Right renal cortex interstitium (tissue), 3 donors: Measurements from ENCODE around the gene GJB6. TPM values are rescaled to one million over a fixed set of nuclear protein-coding genes. Genes with fewer than 3 reads are reported as not detected.
A peak's percentile ranks its signal among the peaks of the same experiment; 100 is the strongest.

ENCODE experiments used
- DNase-seq, 3 donors: peaks; one replicate each; pipeline ENCODE4 v3.0.0-alpha.2; 2013; ENCODE audit warnings: low read depth in 3 of 3, low spot score in 2 of 3
- polyA plus RNA-seq, 3 donors: library from polyadenylated mRNA; unstranded; fragments of 120-200 nt; gene quantifications; one replicate each; pipeline ENCODE4 v1.2.1, GENCODE V29; 2013; ENCODE audit not compliant: insufficient read length in 3 of 3

GJB6 gene
- polyA plus RNA-seq, 3 donors: 1.9 to 3.3 (median 2.6) TPM

DNA sequence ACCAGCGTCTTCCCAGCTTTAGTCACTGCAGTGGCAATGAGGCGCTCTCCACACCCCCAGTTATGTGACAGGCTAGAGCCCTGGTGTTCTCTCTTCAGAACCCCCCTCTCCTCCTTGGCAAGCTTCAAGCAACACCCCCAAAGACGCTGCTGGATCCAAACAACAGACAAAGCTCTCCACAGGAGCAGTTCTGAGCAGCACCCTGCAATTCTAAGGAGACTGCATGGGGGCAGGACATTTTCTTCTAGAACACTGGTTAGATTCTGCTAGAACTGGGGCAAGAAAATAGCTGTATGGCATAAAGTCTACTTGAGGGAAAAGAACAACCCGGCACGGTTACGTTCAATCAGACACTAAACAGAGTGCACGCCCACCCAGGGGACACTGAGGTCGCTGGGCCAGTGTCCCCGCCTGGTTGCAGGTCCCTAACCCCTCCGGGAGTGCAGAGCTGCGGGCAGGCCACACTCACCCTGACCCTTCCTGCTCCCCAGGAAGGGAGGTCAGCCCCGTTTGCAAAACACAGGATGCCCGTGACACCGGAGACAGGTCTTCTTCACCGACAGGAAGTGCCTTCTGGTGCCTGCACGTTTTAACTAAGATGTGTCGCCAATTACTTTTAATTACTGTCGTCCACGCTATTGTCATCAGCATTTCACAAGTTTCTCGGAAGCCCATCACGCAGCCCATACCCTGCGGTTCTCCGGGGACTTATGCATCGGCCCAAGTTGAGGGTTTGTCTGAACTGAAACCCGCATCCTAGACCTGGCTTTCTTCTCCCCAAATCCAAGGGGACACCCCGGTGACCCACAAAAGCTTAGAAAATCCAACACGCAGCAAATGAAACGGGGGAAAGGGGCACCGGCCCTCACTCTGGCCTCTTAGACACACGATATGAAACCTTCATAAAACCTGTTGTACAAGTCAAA is 943 bp downstream of the GJB6 start:
- no peak for DNase-seq

DNA sequence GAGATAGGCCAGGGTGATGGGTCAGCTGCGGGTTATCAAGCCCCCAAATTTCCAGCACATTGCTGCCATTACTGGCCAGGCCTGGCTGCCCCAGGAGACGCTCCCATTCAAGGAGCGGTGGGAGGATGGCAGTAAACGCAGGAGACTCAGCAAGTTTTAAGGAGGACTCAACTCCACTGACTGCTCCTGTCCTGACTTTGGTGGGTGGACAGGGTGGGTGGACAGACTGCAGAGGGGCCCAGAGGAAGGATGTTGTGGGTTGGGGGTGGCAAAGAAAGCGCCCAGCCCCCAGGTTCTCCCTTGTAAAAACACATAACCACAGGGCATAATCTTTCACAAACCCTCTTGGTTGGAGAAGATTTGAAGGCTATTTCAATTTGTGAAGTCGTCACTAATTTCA is 4.4 kb downstream of the GJB6 start:
- no peak for DNase-seq

DNA sequence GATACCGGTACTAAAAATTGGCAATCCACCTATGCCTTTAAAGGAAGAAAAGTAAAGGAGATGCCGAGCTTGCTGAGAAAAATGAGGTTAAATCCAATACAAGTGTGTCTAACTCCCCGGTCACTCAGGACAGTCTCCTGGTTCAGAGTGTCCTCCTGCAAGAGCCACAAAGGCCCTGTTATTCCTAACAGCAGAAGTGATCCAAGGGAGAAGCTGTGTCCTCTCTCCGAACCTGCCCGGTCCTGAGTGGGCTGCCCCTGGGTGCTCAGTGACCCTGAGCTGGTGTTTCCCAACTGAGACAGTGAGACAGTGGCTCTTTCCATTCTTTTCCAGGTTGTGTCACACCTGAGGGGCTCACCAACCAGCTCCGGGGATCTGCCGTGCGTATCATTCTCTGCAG is 4.8 kb downstream of the GJB6 start:
- DNase-seq: no peak

DNA sequence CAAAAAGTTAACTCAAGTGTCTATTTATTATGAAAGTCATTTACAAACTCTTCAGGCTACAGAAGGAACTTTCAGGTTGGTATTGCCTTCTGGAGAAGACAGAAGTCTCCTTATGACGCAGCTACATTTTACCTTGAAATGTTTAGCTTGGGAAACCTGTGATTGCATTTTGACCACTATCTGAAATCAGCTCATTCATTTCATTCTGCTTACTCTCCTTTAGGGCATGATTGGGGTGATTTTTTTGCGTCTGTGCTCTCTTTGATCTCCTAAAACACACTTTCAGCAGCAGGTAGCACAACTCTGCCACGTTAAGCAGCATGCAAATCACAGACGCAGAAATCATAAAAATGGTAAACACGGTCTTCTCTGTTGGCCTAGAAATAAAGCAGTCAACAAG is 9.6 kb downstream of the GJB6 start:
- no peak for DNase-seq

DNA sequence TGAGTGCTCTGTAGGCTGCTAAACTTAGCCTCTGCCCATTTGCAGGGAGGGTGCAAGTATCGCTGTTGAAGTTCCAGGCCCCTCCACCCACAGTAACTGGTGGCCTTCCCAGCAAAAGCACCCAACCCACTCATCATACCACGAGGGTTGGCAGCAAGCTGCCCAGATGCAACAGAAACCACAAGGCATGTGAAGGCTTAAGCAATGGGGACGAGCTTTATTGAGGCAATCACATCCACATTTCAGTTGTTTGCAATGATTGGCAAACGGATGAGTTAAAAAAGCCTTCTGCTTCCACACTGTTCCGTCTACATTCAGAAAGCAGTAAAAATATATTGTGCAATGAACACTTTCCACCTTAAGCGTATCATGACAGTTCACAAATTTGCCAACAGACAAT is 10.3 kb downstream of the GJB6 start:
- DNase-seq: no peak

DNA sequence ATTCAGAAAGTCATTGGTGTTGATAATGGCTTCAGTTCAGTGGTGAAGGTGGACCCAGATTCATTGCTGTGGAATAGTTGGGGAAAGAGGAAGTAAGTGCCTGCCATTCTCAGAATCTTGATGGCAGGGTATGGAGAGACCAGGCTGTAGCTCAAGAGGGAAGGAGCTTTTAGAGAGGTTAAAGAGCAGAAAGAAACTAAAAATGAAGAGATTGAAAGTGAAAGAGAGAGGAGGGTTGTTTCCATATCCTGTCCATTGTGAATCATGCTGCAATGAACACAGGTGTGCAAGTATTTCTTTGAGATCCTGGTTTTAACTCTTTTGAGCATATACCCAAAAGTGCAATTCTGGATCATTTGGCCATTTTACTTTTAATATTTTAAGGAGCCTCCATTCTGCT is 12.5 kb downstream of the GJB6 start:
- no peak for DNase-seq

DNA sequence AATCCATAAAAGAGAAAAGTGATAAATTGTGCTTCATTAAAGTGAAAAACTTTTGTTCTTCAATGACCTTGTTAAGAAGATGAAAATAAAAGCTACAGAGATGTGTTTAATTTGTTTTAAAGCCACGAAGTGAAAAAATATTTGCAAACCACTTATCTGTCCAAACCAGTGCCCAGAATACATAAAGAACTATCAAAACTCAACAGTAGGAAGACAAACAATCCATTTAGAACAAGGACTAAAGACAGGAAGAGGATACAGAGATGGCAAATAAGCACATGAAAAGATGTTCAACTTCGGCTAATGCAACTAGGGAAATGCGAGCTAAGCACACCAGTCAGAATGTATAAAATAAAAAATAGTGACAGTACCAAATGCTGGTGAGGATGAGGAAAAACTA is 15.0 kb downstream of the GJB6 start:
- no peak for DNase-seq

DNA sequence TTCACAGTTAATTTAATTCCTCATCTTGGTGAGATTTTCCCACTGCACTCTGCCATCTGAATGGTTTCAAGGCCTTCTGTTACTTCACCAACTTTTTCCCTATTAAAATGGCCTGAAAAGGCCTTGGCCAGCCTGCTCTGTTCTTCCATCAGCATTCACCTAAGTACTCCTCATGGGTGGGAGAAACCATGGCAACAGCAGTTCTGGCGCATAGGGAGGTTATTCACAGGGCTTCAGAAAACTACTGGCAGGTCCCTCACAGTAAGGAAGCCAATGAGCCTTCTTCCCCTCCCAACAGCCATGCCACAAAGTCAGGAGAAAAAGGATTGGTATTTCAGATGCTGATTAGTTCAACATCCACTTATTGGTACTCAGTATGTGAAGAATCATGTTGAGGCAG is 22.2 kb downstream of the GJB6 start:
- no peak for DNase-seq

DNA sequence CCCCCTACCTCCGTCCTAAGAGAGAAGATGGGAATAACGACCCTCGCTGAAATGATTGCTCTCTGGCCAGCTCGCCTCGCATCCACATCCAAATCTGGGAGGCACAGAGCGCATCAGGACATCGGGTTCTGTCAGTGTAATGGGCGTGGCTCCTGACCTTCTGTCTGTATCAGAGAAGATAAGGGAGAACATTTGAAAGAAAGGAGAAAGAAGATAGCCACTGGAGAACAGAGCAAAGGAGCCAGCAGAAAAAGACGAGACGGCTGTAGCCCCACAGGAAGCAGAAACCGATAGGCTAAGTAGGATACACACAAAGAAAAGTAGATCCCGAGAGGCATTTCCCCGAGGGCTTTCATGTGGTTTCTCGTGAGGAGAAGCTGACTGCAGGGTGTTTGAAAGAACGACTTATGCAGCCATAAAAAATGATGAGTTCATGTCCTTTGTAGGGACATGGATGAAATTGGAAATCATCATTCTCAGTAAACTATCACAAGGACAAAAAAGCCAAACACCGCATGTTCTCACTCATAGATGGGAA is 25.4 kb downstream of the GJB6 start:
- DNase-seq: no peak

DNA sequence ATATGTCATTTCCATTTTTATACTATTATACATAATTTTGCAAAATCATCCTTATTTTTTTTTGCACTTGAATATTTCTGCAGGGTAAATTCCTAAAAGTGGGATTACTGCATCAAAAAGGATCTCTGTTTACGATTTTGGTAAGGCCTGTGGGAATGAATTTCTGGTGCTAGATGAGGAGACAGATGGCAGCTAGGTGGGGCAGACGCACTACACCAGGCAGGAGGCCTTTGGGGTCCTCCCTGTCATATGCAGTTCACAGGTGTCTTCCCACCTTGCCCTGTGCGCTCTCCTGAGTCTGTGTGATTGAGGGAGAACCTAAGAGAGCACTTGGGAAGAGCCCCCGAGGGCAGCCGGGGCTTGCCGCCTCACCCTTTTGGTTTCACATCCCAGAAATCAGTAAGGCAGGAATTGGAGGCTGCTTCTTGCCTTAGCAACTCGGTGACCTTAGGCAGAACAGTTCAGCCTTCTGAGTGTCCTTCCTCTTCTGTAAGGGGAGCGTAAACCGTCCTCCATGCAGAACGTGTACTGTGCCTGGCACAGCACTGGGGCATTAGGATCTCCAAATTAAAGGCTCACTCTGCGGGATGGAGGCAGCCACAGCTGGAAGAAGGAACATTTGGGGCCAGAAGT is 25.9 kb downstream of the GJB6 start:
- DNase-seq: no peak

DNA sequence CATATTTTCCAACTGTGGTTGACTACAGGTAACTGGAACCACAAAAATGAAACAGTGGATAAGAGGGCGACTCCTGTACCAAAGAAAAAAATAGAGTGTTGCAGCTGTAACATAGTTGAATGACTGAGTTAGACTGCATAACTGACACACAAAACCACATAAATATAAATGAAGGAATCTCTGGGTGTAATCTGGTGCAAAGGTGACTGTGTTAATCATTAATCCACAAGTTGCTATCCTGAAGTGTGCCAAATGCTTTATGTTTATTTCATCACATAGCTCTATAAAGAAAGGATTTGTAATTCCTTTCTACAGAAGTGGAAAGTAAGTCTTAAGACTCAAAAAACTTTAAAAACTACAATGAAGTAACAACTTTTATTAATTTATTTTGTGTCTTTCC is 33.3 kb downstream of the GJB6 start:
- DNase-seq: no peak

DNA sequence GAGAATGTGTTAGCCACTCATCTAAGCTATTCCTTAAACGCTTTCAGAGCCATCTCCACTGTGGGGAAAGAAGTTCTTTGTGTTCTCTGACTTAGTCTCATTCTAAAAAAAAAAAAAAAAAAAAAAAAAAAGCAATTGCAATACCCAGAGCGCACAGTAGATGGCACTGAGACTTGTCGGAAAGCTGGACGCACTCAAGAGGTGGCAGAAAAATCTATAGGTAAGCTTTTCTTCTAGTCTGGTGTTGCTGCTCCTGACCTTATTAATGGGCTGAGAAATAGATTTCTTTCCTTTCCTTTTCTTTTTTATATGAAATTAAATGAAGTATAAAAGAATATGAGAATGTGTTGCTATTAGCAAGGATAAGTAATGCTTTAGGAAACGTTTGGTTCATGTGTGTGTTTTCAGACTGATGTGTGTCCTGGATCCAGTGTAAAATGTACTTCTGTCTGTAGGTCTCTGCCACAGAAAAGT is 34.7 kb downstream of the GJB6 start:
- peak in 1 of 3 donors; percentile 47 for DNase-seq

DNA sequence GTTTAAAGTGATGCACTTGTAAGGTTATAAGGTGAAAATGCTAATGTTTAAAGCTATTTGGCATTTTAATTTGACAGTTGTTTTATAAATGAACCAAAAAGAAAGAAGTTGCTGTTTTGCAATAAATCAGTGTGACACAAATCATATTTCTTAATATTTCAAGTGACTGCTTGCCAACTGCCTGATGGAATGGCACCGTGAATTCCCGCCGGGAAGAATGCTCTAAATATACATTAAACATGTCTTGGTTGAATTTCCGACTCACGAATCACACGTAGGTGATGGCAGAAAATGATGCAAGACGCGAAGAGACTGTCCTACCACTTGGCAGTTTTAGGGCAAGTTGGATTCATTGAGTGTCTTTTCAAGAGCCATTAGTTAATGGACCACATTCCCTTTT is 36.3 kb downstream of the GJB6 start:
- DNase-seq: no peak

DNA sequence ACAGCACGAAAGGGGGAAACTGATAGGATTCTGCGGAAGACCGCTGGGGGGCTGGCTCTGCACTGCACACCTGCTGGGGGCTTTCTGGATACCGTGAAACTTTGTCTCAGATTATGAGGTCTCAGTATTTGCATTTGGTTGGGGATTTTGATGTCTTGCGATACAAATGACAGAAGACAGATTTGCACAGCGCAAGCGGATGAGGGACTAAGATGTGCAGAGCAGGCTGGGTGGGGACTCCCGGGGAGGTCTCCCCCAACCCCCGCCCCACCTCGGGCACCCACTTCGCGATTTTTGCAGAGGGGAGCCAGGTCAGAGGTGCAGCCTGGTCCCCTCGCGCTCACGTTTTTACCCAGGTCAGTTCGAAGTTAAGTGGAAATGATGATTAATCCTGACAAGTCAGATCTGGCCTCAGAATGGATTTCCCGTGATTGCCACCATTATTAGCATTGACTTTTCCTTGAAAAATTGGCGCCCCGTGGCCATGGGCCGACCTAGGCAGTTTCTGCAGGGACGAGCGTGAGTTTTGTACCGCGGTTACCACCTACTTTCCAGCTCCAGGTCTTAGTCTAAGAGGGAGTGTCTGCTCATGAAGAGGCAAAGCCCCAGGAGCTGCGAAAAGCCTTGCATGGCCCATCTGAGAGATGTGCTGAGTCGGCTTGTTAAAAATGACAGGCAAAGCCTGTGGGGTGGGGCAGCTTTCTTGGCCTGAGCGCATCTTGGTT is 38.0 kb downstream of the GJB6 start:
- no peak for DNase-seq

DNA sequence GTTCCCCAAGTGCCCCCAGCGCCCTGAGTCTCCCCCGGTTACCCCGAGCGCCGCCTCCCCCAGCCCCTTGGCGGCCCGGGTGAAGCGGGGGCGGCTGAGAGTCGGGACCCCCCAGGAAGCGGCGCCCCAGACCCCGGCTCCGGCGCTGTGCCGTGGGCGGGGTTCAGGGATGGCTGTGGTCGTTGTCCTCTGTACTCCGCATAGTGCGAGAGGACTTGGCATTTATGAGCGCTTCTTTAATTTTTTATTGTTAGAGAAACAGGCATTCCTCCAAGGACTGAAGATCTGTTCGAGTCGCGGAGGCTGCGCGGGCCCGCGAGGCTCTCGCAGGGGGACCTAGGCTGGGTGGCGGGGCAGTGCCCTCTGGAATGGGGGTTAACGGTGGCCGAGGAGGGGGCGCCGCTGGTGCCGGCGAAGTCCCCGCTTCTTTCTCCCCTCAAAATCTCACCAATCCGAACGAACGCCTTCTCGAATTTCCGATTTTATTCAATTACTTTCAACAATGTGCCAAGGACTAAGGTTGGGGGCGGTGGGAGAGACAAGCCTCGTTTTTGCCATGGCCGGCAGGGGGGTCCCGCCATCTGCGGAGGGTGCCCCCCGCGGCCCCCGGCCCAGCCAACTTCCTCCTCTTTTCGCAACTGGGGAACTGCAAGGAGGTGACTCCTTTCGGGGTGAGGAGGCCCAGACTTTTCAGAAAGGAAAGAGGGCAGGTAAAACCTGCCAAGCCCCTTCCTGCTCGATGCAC is 38.8 kb downstream of the GJB6 start:
- no peak for DNase-seq

DNA sequence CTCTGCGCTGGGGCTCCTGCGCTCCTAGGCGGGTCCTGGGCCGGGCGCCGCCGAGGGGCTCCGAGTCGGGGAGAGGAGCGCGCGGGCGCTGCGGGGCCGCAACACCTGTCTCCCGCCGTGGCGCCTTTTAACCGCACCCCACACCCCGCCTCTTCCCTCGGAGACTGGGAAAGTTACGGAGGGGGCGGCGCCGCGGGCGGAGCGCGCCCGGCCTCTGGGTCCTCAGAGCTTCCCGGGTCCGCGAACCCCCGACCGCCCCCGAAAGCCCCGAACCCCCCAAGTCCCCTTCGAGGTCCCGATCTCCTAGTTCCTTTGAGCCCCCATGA is 39.3 kb downstream of the GJB6 start, which contains the start of gene GJB2:
Gene GJB2 (minus strand): TSS at position 103 of the 326 bp plus-strand sequence. CDS start 3,357 bp downstream, outside the sequence.
- DNase-seq: no peak

DNA sequence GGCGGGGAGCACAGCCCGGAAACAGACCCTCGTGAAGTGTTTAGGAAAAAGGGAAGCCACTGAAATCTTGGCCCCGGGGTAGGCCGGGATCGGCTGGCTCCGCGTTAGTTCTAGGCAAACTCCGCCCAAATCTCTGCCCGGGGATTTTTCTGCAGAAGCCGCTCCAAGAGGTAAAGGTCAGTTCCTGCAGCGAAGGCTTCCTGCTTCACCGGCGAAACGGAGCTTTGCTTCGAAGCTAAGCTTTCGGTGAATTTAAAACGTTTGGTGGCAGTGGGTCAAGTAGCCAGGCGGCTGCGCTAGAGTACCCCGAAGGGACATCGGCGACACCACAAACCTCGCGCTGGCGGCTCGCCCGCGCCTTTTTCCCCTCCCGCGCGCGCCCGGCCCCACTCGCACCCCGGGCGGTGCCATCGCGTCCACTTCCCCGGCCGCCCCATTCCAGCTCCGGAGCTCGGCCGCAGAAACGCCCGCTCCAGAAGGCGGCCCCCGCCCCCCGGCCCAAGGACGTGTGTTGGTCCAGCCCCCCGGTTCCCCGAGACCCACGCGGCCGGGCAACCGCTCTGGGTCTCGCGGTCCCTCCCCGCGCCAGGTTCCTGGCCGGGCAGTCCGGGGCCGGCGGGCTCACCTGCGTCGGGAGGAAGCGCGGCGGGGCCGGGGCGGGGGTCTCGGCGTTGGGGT is 39.8 kb downstream of the GJB6 start:
- DNase-seq: no peak

DNA sequence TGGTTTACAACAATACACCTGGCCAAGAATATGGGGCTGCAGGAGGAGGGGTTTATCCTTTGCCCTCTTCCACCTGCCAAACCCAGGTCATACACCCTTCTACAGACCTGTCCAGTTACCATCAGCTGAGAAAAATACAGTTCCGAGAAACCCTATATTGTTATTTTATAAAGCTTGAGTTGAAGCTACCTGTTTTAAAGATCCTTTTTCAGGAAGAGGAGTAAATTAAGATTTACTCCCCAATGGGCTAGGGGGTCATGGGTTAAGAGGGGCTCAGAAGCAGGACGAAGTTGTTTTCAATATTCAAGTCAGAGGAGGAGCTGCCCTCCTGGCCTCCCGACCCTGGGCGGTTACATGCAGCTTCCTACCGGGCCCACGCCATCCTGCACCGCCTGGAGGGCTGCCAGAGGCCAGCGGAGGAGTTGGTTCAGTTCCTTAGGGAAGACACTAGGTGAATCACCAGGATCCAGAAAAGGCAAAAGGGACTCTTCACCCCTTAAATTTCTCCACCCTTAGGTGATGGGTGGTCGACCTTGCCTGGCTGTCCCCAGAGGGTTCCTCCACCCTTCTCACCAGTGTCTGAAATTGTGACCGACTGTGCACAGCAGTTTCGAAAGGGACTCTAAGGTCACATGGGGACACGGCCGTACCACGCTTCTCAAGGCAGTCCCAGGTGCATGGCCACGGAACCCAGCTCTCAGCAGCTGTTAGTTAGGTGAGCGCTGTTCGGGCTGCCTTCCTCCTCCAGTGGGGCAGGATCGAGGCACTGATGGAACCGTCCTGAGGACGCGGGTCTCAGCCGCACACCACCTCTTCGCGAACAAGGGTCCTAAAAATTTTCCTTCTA is 40.6 kb downstream of the GJB6 start:
- no peak for DNase-seq
